Tibial nerve (tissue), 4 donors: ENCODE data around the gene TSPAN32. TPM values are rescaled to one million over a fixed set of nuclear protein-coding genes. Genes with fewer than 3 reads are reported as not detected.
"Not testable (repeated sequence)": the region's sequence is repeated elsewhere in the genome, so short reads cannot be mapped to it uniquely, and the experiment has no call there.

Experiments
- DNase-seq, 2 donors: peaks; one replicate each; pipeline ENCODE4 v3.0.0-alpha.2; 2019; ENCODE audit warnings: low spot score in 2 of 2
- H3K27ac ChIP-seq, 4 donors: fragments of 200-600 bp; sonication (generic) in 3 of 4; one replicate each; pipeline ENCODE4 v1.5.1; 2017 to 2019; ENCODE audit warnings: mild to moderate bottlenecking in 1 of 4
- H3K27me3 ChIP-seq, 2 donors: fragments of 200-600 bp; sonication (generic) in 1 of 2; one replicate each; pipeline versions ENCODE4 v1.5.1 to v1.6.0; 2017 to 2019
- H3K36me3 ChIP-seq, 3 donors: fragments of 200-600 bp; sonication (generic); one replicate each; pipeline ENCODE4 v1.5.1; 2018 to 2019
- H3K4me1 ChIP-seq, 4 donors: fragments of 200-600 bp; sonication (generic) in 3 of 4; one replicate each; pipeline ENCODE4 v1.5.1; 2017 to 2019
- H3K4me3 ChIP-seq, 4 donors: fragments of 200-600 bp; sonication (generic) in 3 of 4; one replicate each; pipeline ENCODE4 v1.5.1; 2017 to 2019; ENCODE audit warnings: mild to moderate bottlenecking in 1 of 4, moderate library complexity in 1 of 4
- H3K9me3 ChIP-seq, 4 donors: fragments of 200-600 bp; sonication (generic) in 3 of 4; one replicate each; pipeline ENCODE4 v1.5.1; 2017 to 2019
- CTCF ChIP-seq, 5 experiments: fragments of 200-600 bp in 3 of 5; fragments of 450-650 bp in 2 of 5; sonication (generic) in 3 of 5; IDR thresholded peaks; one replicate each; pipeline ENCODE4 v1.5.1; 2016 to 2019; ENCODE audit warnings: antibody characterized with exemption in 5 of 5, mild to moderate bottlenecking in 3 of 5, moderate library complexity in 2 of 5
- EP300 ChIP-seq, 2 donors: sonication (generic); formaldehyde crosslinking; IDR thresholded peaks; one replicate each; pipeline ENCODE4 v1.6.1; 2017; ENCODE audit warnings: antibody characterized with exemption in 2 of 2, mild to moderate bottlenecking in 1 of 2
- POLR2A ChIP-seq, 2 donors: fragments of 450-650 bp; IDR thresholded peaks; one replicate each; pipeline ENCODE4 v1.6.1; 2017; ENCODE audit warnings: antibody characterized with exemption in 2 of 2, mild to moderate bottlenecking in 2 of 2, moderate library complexity in 2 of 2
- WGBS, 2 donors: methylation state at CpG; one replicate each; pipeline ENCODE4 v1.1.5; 2018; 5-methylcytosine and 5-hydroxymethylcytosine counted together
- total RNA-seq, 4 donors: library from RNA; depleted of rRNA; stranded (reverse); fragments of >200 nt; gene quantifications; one replicate each; pipeline ENCODE4 v1.1.0, GENCODE V29; 2016

Gene TSPAN32
- total RNA-seq, 4 donors from 2014 or later: 1.8 to 9.0 (median 5.8) TPM

DNA sequence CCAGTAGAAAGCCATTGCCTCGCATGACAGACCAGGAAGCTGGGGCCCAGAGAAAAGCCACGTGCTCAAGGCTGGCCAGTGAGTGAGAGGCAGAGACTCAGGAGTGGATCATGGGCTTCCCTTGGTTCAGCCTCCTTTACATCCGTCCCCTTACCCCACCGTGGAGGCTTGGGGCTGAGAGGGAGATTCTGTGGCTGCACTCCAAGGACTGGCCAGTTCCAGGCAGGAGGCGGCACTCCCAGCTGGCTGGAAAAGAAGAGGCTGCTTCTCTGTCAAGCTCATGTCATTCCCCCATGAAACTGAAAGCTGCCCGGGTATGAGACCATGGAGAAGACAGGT, 24.8 kb upstream of the TSPAN32 start:
- TF ChIP-seq CTCF (IDR thresholded peaks at IDR 0.05) (no peak), POLR2A (IDR thresholded peaks at IDR 0.05) (no peak), EP300 (IDR thresholded peaks at IDR 0.05) (no peak)
- peaks cover 0 to 2% of the 10 kb centered on the region in 2 donors for H3K27me3 ChIP-seq
- H3K9me3 ChIP-seq: peaks cover 0 to 5% (median 0%) of the 10 kb centered on the region in 4 donors
- no peak for DNase-seq
- no peaks in the 10 kb centered on the region for H3K36me3 ChIP-seq
- WGBS, 2 donors: 43 to 52% methylated on average over 6 of the region's 6 CpGs
- peaks cover 0 to 10% (median 0%) of the 10 kb centered on the region in 4 donors for H3K4me1 ChIP-seq
- H3K4me3 ChIP-seq: no peak overlapping the region
- H3K27ac ChIP-seq: peak overlapping the region in 2 of 4 donors; percentile 3 to 30

GRCh38 chr11:2277933-2278523, 23.8 kb upstream of the TSPAN32 start:
- Histone ChIP-seq H3K27ac (peak overlapping the region in 2 of 4 donors; percentile 14 to 30), H3K36me3 (no peaks in the 10 kb centered on the region), H3K4me3 (no peak overlapping the region), H3K27me3 (no peaks in the 10 kb centered on the region), H3K4me1 (peaks cover 0 to 10% (median 0%) of the 10 kb centered on the region in 4 donors), H3K9me3 (peaks cover 0 to 11% (median 0%) of the 10 kb centered on the region in 4 donors)
- 61 to 67% methylated on average over 6 of the region's 6 CpGs for WGBS, 2 donors
- no peak for DNase-seq
- TF ChIP-seq EP300 (IDR thresholded peaks at IDR 0.05) (no peak), CTCF (IDR thresholded peaks at IDR 0.05) (no peak)

DNA sequence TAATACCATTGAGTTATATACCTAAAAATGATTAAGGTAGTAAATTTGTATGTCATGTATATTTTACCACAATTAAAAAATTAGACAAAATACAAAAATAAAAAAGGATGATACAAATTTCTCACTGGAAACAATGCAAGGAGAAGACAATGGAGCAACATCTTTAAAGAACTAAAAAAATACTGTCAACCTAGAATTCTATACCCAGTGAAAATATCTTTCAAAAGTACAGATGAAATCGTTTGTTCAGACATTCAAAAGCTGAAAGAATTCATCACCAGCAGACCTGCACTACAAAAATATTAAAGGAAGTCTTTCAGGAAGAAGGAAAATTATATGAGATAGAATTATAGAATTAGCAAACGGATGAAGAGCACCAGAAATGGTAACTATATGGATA, 21.6 kb upstream of the TSPAN32 start:
- DNase-seq: no peak
- no peaks in the 10 kb centered on the region for H3K36me3 ChIP-seq
- peaks cover 0 to 10% (median 0%) of the 10 kb centered on the region in 4 donors for H3K4me1 ChIP-seq
- TF ChIP-seq EP300 (IDR thresholded peaks at IDR 0.05) (no peak), POLR2A (IDR thresholded peaks at IDR 0.05) (no peak), CTCF (IDR thresholded peaks at IDR 0.05) (no peak)
- H3K4me3 ChIP-seq: no peak overlapping the region
- H3K27ac ChIP-seq: no peak overlapping the region
- H3K27me3 ChIP-seq: no peaks in the 10 kb centered on the region
- WGBS, 2 donors: 70 to 88% methylated on average over 2 of the region's 2 CpGs
- peaks cover 0 to 15% (median 0%) of the 10 kb centered on the region in 4 donors for H3K9me3 ChIP-seq

GRCh38 chr11:2286350-2286749, 15.5 kb upstream of the TSPAN32 start:
- H3K4me1 ChIP-seq, H3K4me3 ChIP-seq, H3K27ac ChIP-seq, H3K9me3 ChIP-seq, H3K36me3 ChIP-seq, H3K27me3 ChIP-seq: not testable (repeated sequence)
- DNase-seq: peak in 1 of 2 donors; percentile 3
- WGBS, 2 donors: 93 to 95% methylated on average over 10 to 12 of the region's 13 CpGs

- Histone ChIP-seq H3K27ac (peak overlapping the region in 1 of 4 donors; percentile 65), H3K36me3 (no peaks in the 10 kb centered on the region), H3K27me3 (peaks cover 0 to 4% of the 10 kb centered on the region in 2 donors), H3K9me3 (peaks cover 0 to 10% (median 0%) of the 10 kb centered on the region in 4 donors), H3K4me3 (no peak overlapping the region), H3K4me1 (peaks cover 0 to 7% (median 0%) of the 10 kb centered on the region in 4 donors)
- peak in 1 of 2 donors; percentile 39 for DNase-seq
- TF ChIP-seq POLR2A (IDR thresholded peaks at IDR 0.05) (no peak), CTCF (IDR thresholded peaks at IDR 0.05) (no peak), EP300 (IDR thresholded peaks at IDR 0.05) (peak in 1 of 2 donors; percentile 10)
- 31 to 33% methylated on average over 16 of the region's 16 CpGs for WGBS, 2 donors
Observed at GRCh38 chr11:2287091-2287490, 14.7 kb upstream of the TSPAN32 start.
